Neural progenitor cell (in vitro differentiated cells): Measurements from ENCODE around the gene RBM26. TPM values are rescaled to one million over a fixed set of nuclear protein-coding genes. Genes with fewer than 3 reads are reported as not detected.

Experiments
- DNase-seq: peaks from one replicate; pipeline ENCODE4 v3.0.0-alpha.2; 2016; ENCODE audit warnings: low spot score
- H2AFZ ChIP-seq: fragments of 200-600 bp; sonication (generic); replicated peaks from 2 replicates; pipeline ENCODE4 v1.6.1; 2016; ENCODE audit warnings: antibody characterized with exemption
- H3F3A ChIP-seq: fragments of 200-600 bp; sonication (generic); 2 replicates; pipeline ENCODE4 v1.6.1; 2016; ENCODE audit warnings: antibody characterized with exemption, low read depth
- H3K27ac ChIP-seq: fragments of 200-600 bp; sonication (generic); 2 replicates; pipeline ENCODE4 v1.5.1; 2016; ENCODE audit warnings: mild to moderate bottlenecking
- H3K27me3 ChIP-seq: fragments of 200-600 bp; sonication (generic); 2 replicates; pipeline ENCODE4 v1.6.1; 2016; ENCODE audit warnings: mild to moderate bottlenecking, moderate library complexity
- H3K36me3 ChIP-seq: fragments of 200-600 bp; sonication (generic); 2 replicates; pipeline ENCODE4 v1.5.1; 2016
- H3K4me1 ChIP-seq: fragments of 200-600 bp; sonication (generic); 2 replicates; pipeline ENCODE4 v1.6.1; 2016; ENCODE audit warnings: mixed run types
- H3K4me2 ChIP-seq: fragments of 200-600 bp; sonication (generic); 2 replicates; pipeline ENCODE4 v1.6.1; 2016
- H3K4me3 ChIP-seq: fragments of 200-600 bp; sonication (generic); 2 replicates; pipeline ENCODE4 v1.5.1; 2016
- H3K79me2 ChIP-seq: fragments of 200-600 bp; sonication (generic); 2 replicates; pipeline ENCODE4 v1.6.1; 2016; ENCODE audit warnings: low read depth
- H3K9ac ChIP-seq: fragments of 200-600 bp; sonication (generic); 2 replicates; pipeline ENCODE4 v1.6.1; 2016
- H3K9me3 ChIP-seq: fragments of 200-600 bp; sonication (generic); 2 replicates; pipeline ENCODE4 v1.5.1; 2016; ENCODE audit warnings: low read depth
- H4K20me1 ChIP-seq: fragments of 200-600 bp; sonication (generic); 2 replicates; pipeline ENCODE4 v1.6.1; 2016; ENCODE audit warnings: low read depth
- H3K27ac Mint-ChIP-seq: 3 replicates; pipeline ENCODE4 v1.8.0; 2021; ENCODE audit warnings: mixed read lengths
- H3K27me3 Mint-ChIP-seq: 2 replicates; pipeline ENCODE4 v1.8.0; 2022; ENCODE audit warnings: low read depth, mild to moderate bottlenecking, inconsistent platforms, moderate library complexity, mixed read lengths; ENCODE audit not compliant: insufficient read depth
- H3K36me3 Mint-ChIP-seq: 3 replicates; pipeline ENCODE4 v1.8.0; 2021; ENCODE audit warnings: mixed read lengths
- H3K4me1 Mint-ChIP-seq: 3 replicates; pipeline ENCODE4 v1.8.0; 2021; ENCODE audit warnings: mixed read lengths
- H3K4me3 Mint-ChIP-seq: 3 replicates; pipeline ENCODE4 v1.8.0; 2021; ENCODE audit warnings: mild to moderate bottlenecking, moderate library complexity, mixed read lengths
- H3K9me3 Mint-ChIP-seq: 3 replicates; pipeline ENCODE4 v1.8.0; 2020; ENCODE audit warnings: mixed read lengths
- CTCF ChIP-seq: fragments of 200-600 bp; sonication (generic); IDR thresholded peaks from 2 replicates; pipeline ENCODE4 v1.5.1; 2017; ENCODE audit warnings: antibody characterized with exemption, mild to moderate bottlenecking
- EZH2 ChIP-seq: fragments of 200-600 bp; sonication (generic); IDR thresholded peaks from 2 replicates; pipeline ENCODE4 v1.6.1; 2017; ENCODE audit warnings: antibody characterized with exemption, mild to moderate bottlenecking, moderate library complexity
- EZH2phosphoT487 ChIP-seq: fragments of 200-600 bp; sonication (generic); IDR thresholded peaks from 2 replicates; pipeline ENCODE4 v1.6.1; 2017; ENCODE audit warnings: antibody characterized with exemption
- total RNA-seq: library from RNA; depleted of rRNA; stranded (reverse); fragments of >200 nt; gene quantifications from 2 replicates; pipeline ENCODE4 v1.2.3, GENCODE V29; 2015; ENCODE audit warnings: low replicate concordance

RBM26 gene
- total RNA-seq, result 80.7 and 136 TPM in 2 replicates

GRCh38 chr13:79405831-79406596 lies at the start of gene RBM26:
RBM26 (minus strand) TSS chr13:79406255; CDS start chr13:79405774, 481 bp downstream.
- Histone ChIP-seq H3K9ac (peak within 1 kb of the TSS; percentile 99), H2AFZ (peak within 1 kb of the TSS; percentile 99), H3K9me3 (no peaks in the 10 kb centered on the region), H3K4me3 (peak within 1 kb of the TSS; percentile 96), H3K27me3 (no peaks in the 10 kb centered on the region), H3K4me2 (peak within 1 kb of the TSS; percentile 95), H3K27ac (peak within 1 kb of the TSS; percentile 99), H3K79me2 (peaks cover 68% of the 10 kb centered on the region), H3K4me1 (peaks cover 37% of the 10 kb centered on the region), H3K36me3 (no peaks in the 10 kb centered on the region), H3F3A (peaks cover 11% of the 10 kb centered on the region), H4K20me1 (peaks cover 43% of the 10 kb centered on the region)
- H3K9me3 Mint-ChIP-seq, result peaks cover 3% of the 10 kb centered on the region
- DNase-seq, result peak; percentile 95
- H3K36me3 Mint-ChIP-seq, result peaks cover 12% of the 10 kb centered on the region
- H3K27me3 Mint-ChIP-seq, result no peaks in the 10 kb centered on the region
- H3K4me3 Mint-ChIP-seq, result peak within 1 kb of the TSS; percentile 96
- H3K4me1 Mint-ChIP-seq, result peaks cover 30% of the 10 kb centered on the region
- TF ChIP-seq EZH2 (no peak), CTCF (peak; percentile 5)
- peak within 1 kb of the TSS; percentile 98 for H3K27ac Mint-ChIP-seq

- Mint-ChIP-seq H3K27me3 (peaks cover 6% of the 10 kb centered on the region), H3K36me3 (no peaks in the 10 kb centered on the region), H3K4me3 (no peak overlapping the region), H3K4me1 (peaks cover 28% of the 10 kb centered on the region), H3K27ac (no peak overlapping the region), H3K9me3 (no peaks in the 10 kb centered on the region)
- Histone ChIP-seq H3K4me2 (no peak overlapping the region), H2AFZ (no peak overlapping the region), H3K9me3 (no peaks in the 10 kb centered on the region), H4K20me1 (no peaks in the 10 kb centered on the region), H3K79me2 (no peaks in the 10 kb centered on the region), H3K9ac (no peak overlapping the region), H3K4me1 (no peaks in the 10 kb centered on the region), H3K27ac (no peak overlapping the region), H3K27me3 (peaks cover 5% of the 10 kb centered on the region), H3F3A (no peaks in the 10 kb centered on the region), H3K4me3 (no peak overlapping the region), H3K36me3 (no peaks in the 10 kb centered on the region)
- no peak for DNase-seq
- TF ChIP-seq CTCF, result no peak
- TF ChIP-seq EZH2phosphoT487, result no peak
- TF ChIP-seq EZH2, result no peak
Measured at GRCh38 chr13:79455331-79455730, 49.3 kb upstream of the RBM26 start.

GRCh38 chr13:79452239-79452913 lies 46.3 kb upstream of the RBM26 start:
- no peaks in the 10 kb centered on the region for H3K36me3 ChIP-seq
- H3K4me1 Mint-ChIP-seq, result peaks cover 24% of the 10 kb centered on the region
- no peak for DNase-seq
- peak overlapping the region; percentile 7 for H3K27ac Mint-ChIP-seq
- peaks cover 4% of the 10 kb centered on the region for H3F3A ChIP-seq
- no peak overlapping the region for H3K4me2 ChIP-seq
- H3K9me3 Mint-ChIP-seq, result no peaks in the 10 kb centered on the region
- H3K4me1 ChIP-seq, result peaks cover 7% of the 10 kb centered on the region
- no peak overlapping the region for H2AFZ ChIP-seq
- no peaks in the 10 kb centered on the region for H3K27me3 Mint-ChIP-seq
- H3K9ac ChIP-seq, result no peak overlapping the region
- no peak overlapping the region for H3K4me3 ChIP-seq
- no peak overlapping the region for H3K27ac ChIP-seq
- no peaks in the 10 kb centered on the region for H3K79me2 ChIP-seq
- no peaks in the 10 kb centered on the region for H3K36me3 Mint-ChIP-seq
- no peak overlapping the region for H3K4me3 Mint-ChIP-seq
- no peaks in the 10 kb centered on the region for H3K9me3 ChIP-seq
- peaks cover 35% of the 10 kb centered on the region for H3K27me3 ChIP-seq
- TF ChIP-seq CTCF, result no peak
- TF ChIP-seq EZH2phosphoT487, result no peak
- no peak for TF ChIP-seq EZH2
- H4K20me1 ChIP-seq, result peaks cover 3% of the 10 kb centered on the region
